ENCODE measurements around the gene FADS1.

Gene FADS1

GRCh38 chr11:61816736-61817455 lies at the start of gene FADS1:
TSS of gene FADS1 (minus strand) at chr11:61817003. CDS start at chr11:61816929, 74 bp downstream.
- ATAC-seq = peak; percentile 65 to 67

GRCh38 chr11:61866231-61866957 lies 49.6 kb upstream of the FADS1 start:
- ATAC-seq = no peak

- ATAC-seq = no peak
These were observed 48.3 kb upstream of the FADS1 start for GRCh38 chr11:61864814-61865775.

GRCh38 chr11:61863548-61864081 lies 46.8 kb upstream of the FADS1 start:
- no peak for ATAC-seq

- ATAC-seq = no peak
These were observed 46.1 kb upstream of the FADS1 start for GRCh38 chr11:61862714-61863547.

- ATAC-seq = no peak
These were observed 44.8 kb upstream of the FADS1 start for GRCh38 chr11:61861634-61862033.

- ATAC-seq = no peak
These were observed 43.5 kb upstream of the FADS1 start for GRCh38 chr11:61860054-61860903.

- ATAC-seq = no peak
These were observed 39.3 kb upstream of the FADS1 start for GRCh38 chr11:61855939-61856680.

GRCh38 chr11:61854966-61855714 lies 38.3 kb upstream of the FADS1 start:
- ATAC-seq = no peak

- ATAC-seq = no peak
These were observed 37.5 kb upstream of the FADS1 start for GRCh38 chr11:61854206-61854895.

GRCh38 chr11:61853698-61854169 lies 36.9 kb upstream of the FADS1 start:
- no peak for ATAC-seq

GRCh38 chr11:61851900-61852295 lies 35.1 kb upstream of the FADS1 start:
- ATAC-seq = no peak

- no peak for ATAC-seq
These were observed 34.5 kb upstream of the FADS1 start for GRCh38 chr11:61851113-61851899.

GRCh38 chr11:61850687-61851086 lies 33.9 kb upstream of the FADS1 start:
- no peak for ATAC-seq

GRCh38 chr11:61848631-61849030 lies 31.8 kb upstream of the FADS1 start:
- no peak for ATAC-seq

- ATAC-seq = no peak
These were observed 31.2 kb upstream of the FADS1 start for GRCh38 chr11:61847914-61848581.

GRCh38 chr11:61846362-61847020 lies 29.7 kb upstream of the FADS1 start:
- no peak for ATAC-seq
